GM12878 (cell line): ENCODE results near the gene ARL4C. TPM values are rescaled to one million over a fixed set of nuclear protein-coding genes. Genes with fewer than 3 reads are reported as not detected.

ENCODE experiments used
- ATAC-seq: fragments of 200-7000 bp; cut with Tn5 transposase; 3 replicates; pipeline ENCODE4 v1.9.1; 2020; ENCODE audit warnings: mild to moderate bottlenecking, moderate library complexity
- BruUV-seq: library from RNA; stranded (reverse); fragments of 400-500 nt; replicated peaks from 2 replicates; lab custom pipeline; 2021; lab: Mats Ljungman, UMichigan
- CTCF ChIA-PET: fragments of 300-600 bp; sonication (Branson Sonifier 250); formaldehyde crosslinking; extraction: SDS; loops from one replicate; lab custom pipeline; 2021; ENCODE audit warnings: inconsistent platforms; lab: Yijun Ruan, JAX
- POLR2A ChIA-PET: fragments of 350-600 bp; formaldehyde crosslinking; extraction: SDS; loops from one replicate; lab custom pipeline; 2021; ENCODE audit warnings: inconsistent platforms; lab: Charles Lee
- RAD21 ChIA-PET: fragments of 300-600 bp; sonication (Branson Sonifier 250); formaldehyde crosslinking; loops from one replicate; lab custom pipeline; 2023; ENCODE audit warnings: antibody characterized with exemption; ENCODE audit not compliant: unreplicated experiment; lab: Charles Lee
- SMC1A ChIA-PET: fragments of 300-600 bp; sonication (Branson Sonifier 250); formaldehyde crosslinking; loops from one replicate; lab custom pipeline; 2023; ENCODE audit not compliant: unreplicated experiment, uncharacterized antibody; lab: Charles Lee
- DNase-seq: peaks from one replicate; pipeline ENCODE4 v3.0.0-alpha.2; 2011; ENCODE audit warnings: low read depth, low spot score
- FAIRE-seq: peaks from 3 replicates; lab custom pipeline; 2011; peaks lifted over from hg19 to GRCh38; lab: Jason Lieb, UNC
- H2AFZ ChIP-seq: 2 replicates; pipeline ENCODE4 v1.6.0; 2011; ENCODE audit warnings: low read depth, low read length, control low read depth; ENCODE audit not compliant: control insufficient read depth
- H3K27ac ChIP-seq: 2 replicates; pipeline ENCODE4 v1.5.1; 2011; ENCODE audit warnings: control low read depth; ENCODE audit not compliant: control insufficient read depth, insufficient read depth
- H3K27me3 ChIP-seq, 2 experiments: replicated peaks in 1 of 2; 2 replicates each; pipeline versions ENCODE4 v1.6.0 to v1.6.1; 2011; ENCODE audit warnings: low read length in 1 of 2; ENCODE audit not compliant: control insufficient read depth in 2 of 2, insufficient read depth in 2 of 2
- H3K36me3 ChIP-seq, 2 experiments: 2 replicates each; pipeline ENCODE4 v1.5.1; 2011; ENCODE audit warnings: low read length in 1 of 2; ENCODE audit not compliant: control insufficient read depth in 2 of 2, insufficient read depth in 2 of 2
- H3K4me1 ChIP-seq: 2 replicates; pipeline ENCODE4 v1.6.1; 2011; ENCODE audit warnings: mild to moderate bottlenecking, low read length, moderate library complexity, mixed read lengths; ENCODE audit not compliant: control insufficient read depth, insufficient read depth
- H3K4me2 ChIP-seq: 2 replicates; pipeline ENCODE4 v1.6.0; 2011; ENCODE audit warnings: control low read depth; ENCODE audit not compliant: control insufficient read depth, insufficient read depth
- H3K4me3 ChIP-seq: fragments of 200-600 bp; sonication (generic); 2 replicates; pipeline ENCODE4 v1.5.1; 2016
- H3K79me2 ChIP-seq: 2 replicates; pipeline ENCODE4 v1.6.0; 2011; ENCODE audit warnings: low read length; ENCODE audit not compliant: control insufficient read depth, insufficient read depth
- H3K9ac ChIP-seq: 2 replicates; pipeline ENCODE4 v1.8.0; 2011; ENCODE audit warnings: low read length, control low read depth, mixed read lengths; ENCODE audit not compliant: control insufficient read depth, insufficient read depth
- H3K9me3 ChIP-seq: replicated peaks from 3 replicates; pipeline ENCODE4 v1.5.1; 2011; ENCODE audit warnings: mild to moderate bottlenecking, low read length; ENCODE audit not compliant: control insufficient read depth, insufficient read depth
- H4K20me1 ChIP-seq: 2 replicates; pipeline ENCODE4 v1.6.0; 2011; ENCODE audit not compliant: control insufficient read depth, insufficient read depth
- EED ChIP-seq: sonication (generic); IDR thresholded peaks from 2 replicates; pipeline ENCODE4 v1.6.1; 2016; ENCODE audit warnings: antibody characterized with exemption, low read depth
- EP300 ChIP-seq, 2 experiments: fragments of 150-350 bp in 1 of 2; IDR thresholded peaks; 2 replicates each; pipeline ENCODE4 v1.6.1; 2011 to 2012; ENCODE audit warnings: low read depth in 2 of 2, low read length in 2 of 2, borderline replicate concordance in 1 of 2, improper control_type of control experiment in 1 of 2, inconsistent platforms in 1 of 2; ENCODE audit not compliant: control insufficient read depth in 1 of 2
- ESRRA ChIP-seq: IDR thresholded peaks from 2 replicates; pipeline ENCODE4 v1.6.1; 2012; ENCODE audit warnings: mild to moderate bottlenecking, low read length, improper control_type of control experiment
- FOS ChIP-seq: IDR thresholded peaks from 3 replicates; pipeline ENCODE4 v1.6.1; 2011; ENCODE audit warnings: borderline replicate concordance; ENCODE audit not compliant: insufficient read length; ENCODE audit errors: extremely low read depth
- RFX5 ChIP-seq: IDR thresholded peaks from 2 replicates; pipeline ENCODE4 v1.6.1; 2011; ENCODE audit warnings: low read depth, low read length, improper control_type of control experiment
- SMAD1 ChIP-seq: fragments of 450-650 bp; IDR thresholded peaks from 2 replicates; pipeline ENCODE4 v1.6.1; 2018; ENCODE audit warnings: mild to moderate bottlenecking, low read depth; ENCODE audit not compliant: partially characterized antibody
- SP1 ChIP-seq: IDR thresholded peaks from one replicate; pipeline ENCODE4 v1.6.1; 2011; ENCODE audit warnings: low read depth, low read length
- ZNF592 ChIP-seq: fragments of 450-650 bp; IDR thresholded peaks from 2 replicates; pipeline ENCODE4 v1.6.1; 2017; ENCODE audit warnings: mild to moderate bottlenecking, moderate library complexity
- WGBS: methylation state at CpG from one replicate; pipeline ENCODE4 v1.1.6; 2016; ENCODE audit warnings: low lambda C conversion rate; ENCODE audit not compliant: insufficient replicate concordance, insufficient coverage; ENCODE audit errors: missing lambda C conversion rate; 5-methylcytosine and 5-hydroxymethylcytosine counted together
- in situ Hi-C: fragments of 300-500 bp; cut with MboI; formaldehyde crosslinking; loops from 9 replicates; pipeline ENCODE4 v1.14.3; 2018; ENCODE audit warnings: mixed read lengths
- intact Hi-C: fragments of 100-400 bp; cut with micrococcal nuclease; formaldehyde crosslinking; loops from one replicate; pipeline ENCODE4 v1.14.2; 2022; ENCODE audit not compliant: unreplicated experiment
- polyA plus RNA-seq, 11 experiments: library from polyadenylated mRNA; depleted of rRNA in 4 of 11; unstranded in 6 of 11; stranded (reverse) in 5 of 11; fragments of >200 nt; fragmentation: Nextera tagmentation in 4 of 11; fragmentation: Illumina TruSeq in 1 of 11; extraction: Ambion mirVana in 4 of 11; extraction: Trizol in 1 of 11; gene quantifications; 1 replicate in 1 of 11; 2 replicates in 10 of 11; pipeline versions ENCODE4 v1.2.1 to v1.2.3, GENCODE V29; 2011 to 2016; ENCODE audit warnings: inconsistent platforms in 2 of 11, missing spikeins in 2 of 11, low read depth in 1 of 11
- total RNA-seq, 4 experiments: library from RNA; depleted of rRNA in 3 of 4; stranded (reverse); fragments of >200 nt in 3 of 4; fragmentation: Illumina TruSeq in 1 of 4; extraction: Trizol in 1 of 4; gene quantifications; 2 replicates each; pipeline versions ENCODE4 v1.2.1 to v1.2.3, GENCODE V29; 2013 to 2021

ARL4C gene
- total and polyA plus RNA-seq, 10 of the 15 experiments (the other 5 are each of a cell fraction or from before 2014, with no cell fraction given): 0.03 to 0.72 (median 0.06) TPM; not detected in 4

DNA sequence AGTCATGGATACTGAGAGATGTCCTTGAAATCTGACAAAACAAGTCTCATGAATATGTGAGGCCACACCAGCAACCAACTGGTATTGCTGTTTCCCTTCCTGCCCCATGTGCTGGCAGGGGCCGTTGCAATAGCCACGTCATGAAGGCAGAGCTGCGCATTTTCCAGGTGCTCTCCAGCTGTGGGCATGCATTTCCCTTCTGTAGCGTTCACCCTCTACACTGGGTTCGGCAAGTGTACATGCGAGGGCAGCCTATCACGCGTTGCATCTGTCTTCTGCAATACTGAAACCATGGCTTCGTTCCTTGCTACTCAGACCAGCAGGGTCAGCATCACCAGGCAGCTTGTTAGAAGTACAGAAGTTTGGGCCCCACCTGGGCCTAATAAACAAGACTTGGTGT, 17.4 kb downstream of the ARL4C start:
- no peaks in the 10 kb centered on the region for H3K9me3 ChIP-seq
- no peak overlapping the region for H3K27ac ChIP-seq
- H3K79me2 ChIP-seq: no peaks in the 10 kb centered on the region
- ChIA-PET POLR2A (no interaction called here), CTCF (no interaction called here), RAD21 (no interaction called here), SMC1A (no interaction called here)
- H3K27me3 ChIP-seq: no peaks in the 10 kb centered on the region
- BruUV-seq: no TSS peak
- no peaks in the 10 kb centered on the region for H4K20me1 ChIP-seq
- in situ Hi-C loops: no loop called here
- no peak overlapping the region for H3K9ac ChIP-seq
- DNase-seq: no peak
- FAIRE-seq: no peak
- TF ChIP-seq EP300 (IDR thresholded peaks at IDR 0.05; ENCODE audit: borderline replicate concordance in 1 of 2, control insufficient read depth in 1 of 2, low read depth in 2 of 2, low read length in 2 of 2): no peak
- no peak for TF ChIP-seq ESRRA
- TF ChIP-seq RFX5: no peak
- no peak for TF ChIP-seq FOS
- no peak for TF ChIP-seq SP1
- no peak overlapping the region for H3K4me3 ChIP-seq
- H3K36me3 ChIP-seq: no peaks in the 10 kb centered on the region
- peaks cover 11% of the 10 kb centered on the region for H3K4me1 ChIP-seq
- no peak overlapping the region for H3K4me2 ChIP-seq
- no peak for ATAC-seq
- 88% methylated on average over 9 of the region's 9 CpGs for WGBS
- intact Hi-C loops: no loop called here
- H2AFZ ChIP-seq: no peak overlapping the region

DNA sequence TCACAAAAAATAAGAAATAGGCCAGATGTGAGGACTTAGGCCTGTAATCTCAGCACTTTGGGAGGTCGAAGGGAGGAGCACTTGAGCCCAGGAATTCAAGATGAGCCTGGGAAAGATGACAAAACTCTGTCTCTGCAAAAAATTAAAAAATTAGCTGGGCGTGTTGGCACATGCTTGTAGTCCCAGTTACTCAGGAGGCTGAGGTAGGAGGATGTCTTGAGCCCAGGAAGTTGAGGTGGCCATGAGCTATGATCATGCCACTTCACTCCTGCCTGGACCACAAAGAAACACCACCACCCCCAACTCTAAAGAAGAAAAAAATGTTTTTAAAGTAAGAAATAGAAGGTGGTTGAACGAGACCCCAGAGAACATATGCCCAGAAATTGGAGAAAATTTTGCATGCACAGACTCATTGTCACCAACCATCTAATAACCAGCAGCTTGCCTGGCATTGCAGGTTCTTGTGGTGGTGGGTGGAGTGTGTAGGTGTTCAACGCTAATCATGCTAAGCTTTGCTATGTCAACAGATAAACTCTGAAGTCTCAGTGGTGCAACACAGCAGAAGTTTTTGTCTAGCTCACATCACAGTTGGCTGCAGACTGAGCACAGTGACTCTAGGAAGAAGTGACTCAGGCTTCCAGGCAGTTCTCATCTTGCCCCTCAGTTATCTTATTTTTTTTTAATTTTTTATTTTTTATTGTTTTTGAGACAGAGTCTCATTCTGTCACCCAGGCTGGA, 18.6 kb downstream of the ARL4C start:
- Histone ChIP-seq H3K27ac (no peak overlapping the region), H3K9ac (no peak overlapping the region), H4K20me1 (no peaks in the 10 kb centered on the region), H3K36me3 (no peaks in the 10 kb centered on the region), H3K4me2 (no peak overlapping the region), H3K9me3 (no peaks in the 10 kb centered on the region; the same call in 2 of the 3 replicates), H3K79me2 (no peaks in the 10 kb centered on the region), H3K4me3 (no peak overlapping the region), H3K4me1 (peaks cover 3% of the 10 kb centered on the region), H2AFZ (no peak overlapping the region), H3K27me3 (no peaks in the 10 kb centered on the region)
- in situ Hi-C loops (no loop called here), intact Hi-C loops (no loop called here)
- no TSS peak for BruUV-seq
- WGBS: 49% methylated on average over 4 of the region's 4 CpGs
- ChIA-PET CTCF (no interaction called here), POLR2A (no interaction called here), RAD21 (no interaction called here), SMC1A (no interaction called here)
- DNase-seq (no peak), FAIRE-seq (no peak), ATAC-seq (no peak)
- TF ChIP-seq SMAD1: no peak
- TF ChIP-seq SP1: no peak
- no peak for TF ChIP-seq EED
- no peak for TF ChIP-seq ZNF592
